HG02623 (cell line): ENCODE results near the gene LYST.
A peak's percentile ranks its signal among the peaks of the same experiment; 100 is the strongest.
"Not testable (repeated sequence)": the region's sequence is repeated elsewhere in the genome, so short reads cannot be mapped to it uniquely, and the experiment has no call there.

Source experiments
- ATAC-seq: cut with Tn5 transposase; IDR thresholded peaks from one replicate; pipeline ENCODE4 v1.9.1; 2021; ENCODE audit warnings: moderate library complexity; ENCODE audit not compliant: unreplicated experiment

Gene LYST

DNA sequence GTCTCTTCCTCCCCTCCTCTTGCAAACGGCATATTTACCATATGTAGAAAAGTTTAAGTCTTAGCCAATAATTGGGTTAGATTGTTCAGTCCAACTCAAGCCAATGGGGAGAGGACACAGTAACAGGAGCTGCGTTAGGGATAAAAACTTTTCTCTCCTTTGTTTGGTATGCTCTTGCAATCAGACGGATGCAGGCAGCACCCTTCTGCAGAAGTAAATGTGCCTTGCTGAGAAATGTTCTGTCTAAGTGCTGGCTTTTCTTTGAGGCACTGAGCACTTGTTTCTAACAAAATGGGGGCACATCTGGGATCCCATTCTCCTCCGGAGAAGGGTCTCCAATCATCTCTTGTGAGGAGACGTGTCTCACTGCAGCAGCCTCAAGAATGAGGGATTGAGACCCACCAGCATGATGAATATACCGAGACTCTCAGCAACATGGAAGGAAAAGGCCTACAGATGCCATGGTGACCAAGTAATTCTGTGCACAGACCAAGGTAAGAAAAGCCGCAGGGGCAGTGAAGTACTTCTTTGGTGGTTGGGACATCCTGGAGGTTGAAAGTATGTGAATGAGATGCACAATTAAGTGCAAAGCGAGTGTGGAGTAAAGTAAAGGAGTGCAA is 196.4 kb downstream of the LYST start:
- ATAC-seq = no peak

GRCh38 chr1:235669277-235669676 is 197.4 kb downstream of the LYST start:
- ATAC-seq = no peak

DNA sequence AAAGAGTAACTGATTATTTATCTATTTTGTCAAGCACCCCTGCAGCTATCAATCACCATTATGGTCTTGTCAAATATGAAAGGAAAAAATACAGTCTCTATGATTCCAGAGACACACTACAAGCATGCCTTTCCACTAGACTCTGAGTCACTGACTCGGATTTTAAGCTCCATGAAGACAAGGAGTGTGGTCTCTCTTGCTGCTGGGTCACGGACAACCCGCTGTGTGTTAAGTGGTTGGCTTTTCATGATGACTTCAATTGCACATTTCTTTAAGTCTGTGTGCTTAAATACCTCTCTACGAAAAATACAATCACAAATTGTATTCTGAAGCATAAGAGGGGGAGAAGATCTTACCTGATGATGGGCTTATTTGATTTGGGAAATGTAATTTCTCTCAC is 203.1 kb downstream of the LYST start:
- no peak for ATAC-seq

GRCh38 chr1:235661568-235661967 is 205.1 kb downstream of the LYST start:
- ATAC-seq = no peak

DNA sequence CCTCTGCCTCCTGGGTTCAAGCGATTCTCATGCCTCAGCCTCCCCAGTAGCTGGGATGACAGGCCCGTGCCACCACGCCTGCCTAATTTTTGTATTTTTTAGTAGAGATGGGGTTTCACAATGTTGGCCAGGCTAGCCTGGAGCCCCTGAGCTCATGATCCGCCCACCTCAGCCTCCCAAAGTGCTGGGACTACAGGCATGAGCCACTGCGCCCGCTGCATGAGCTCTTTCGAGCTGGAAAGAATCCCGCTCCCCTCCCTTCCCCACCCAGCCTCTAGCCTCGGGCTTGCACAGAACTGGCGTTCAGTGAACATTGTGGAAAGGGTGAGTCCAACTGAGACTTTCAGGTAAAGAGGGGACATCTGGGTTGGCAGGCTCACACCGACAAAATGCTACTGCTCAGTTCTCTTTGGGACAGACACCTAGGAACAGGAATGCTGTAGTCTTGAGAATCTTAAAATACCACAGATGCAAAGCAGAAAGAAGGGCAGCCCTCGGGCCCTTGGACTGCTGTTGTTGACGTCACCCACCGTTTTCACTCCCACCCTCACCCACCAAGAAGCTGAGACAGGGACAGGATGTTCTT is 207.4 kb downstream of the LYST start:
- no peak for ATAC-seq

DNA sequence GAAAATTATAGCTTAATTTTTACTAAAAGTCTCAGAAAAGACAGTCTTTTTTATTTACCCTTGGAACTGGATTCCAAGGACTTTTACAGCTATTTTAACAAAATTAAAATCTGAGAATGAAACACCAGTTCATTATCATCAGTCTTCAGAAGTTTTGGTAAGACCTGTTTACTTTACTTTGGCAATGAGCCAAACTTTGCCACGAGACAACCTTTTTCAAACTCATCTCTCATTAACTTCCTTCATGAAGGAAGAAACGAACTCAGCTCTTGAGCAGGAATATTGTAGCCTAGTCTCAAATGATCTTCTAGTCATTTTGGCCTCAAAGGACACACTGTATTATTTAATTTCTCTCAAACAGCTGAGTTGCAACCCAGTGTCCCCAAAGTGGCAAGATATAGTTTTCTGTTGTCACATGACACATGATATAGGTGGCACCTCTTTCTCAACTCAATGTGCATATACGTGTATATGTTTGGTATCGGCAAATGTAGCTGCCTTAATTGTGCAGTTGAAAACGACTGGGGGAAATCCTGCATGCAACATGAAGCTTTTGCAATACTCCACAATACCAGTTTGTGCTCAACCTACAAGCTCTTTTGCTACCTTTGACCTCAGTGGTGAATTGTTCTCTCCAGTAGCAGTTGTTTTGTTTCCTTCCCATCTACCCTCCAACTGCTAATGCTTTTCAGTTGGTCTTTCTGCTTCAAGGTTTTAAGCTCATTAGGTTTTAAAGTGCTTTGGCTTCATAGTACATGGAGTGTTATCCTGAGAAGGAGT is 208.8 kb downstream of the LYST start:
- no peak for ATAC-seq

GRCh38 chr1:235657269-235657668 is 209.4 kb downstream of the LYST start:
- no peak for ATAC-seq

DNA sequence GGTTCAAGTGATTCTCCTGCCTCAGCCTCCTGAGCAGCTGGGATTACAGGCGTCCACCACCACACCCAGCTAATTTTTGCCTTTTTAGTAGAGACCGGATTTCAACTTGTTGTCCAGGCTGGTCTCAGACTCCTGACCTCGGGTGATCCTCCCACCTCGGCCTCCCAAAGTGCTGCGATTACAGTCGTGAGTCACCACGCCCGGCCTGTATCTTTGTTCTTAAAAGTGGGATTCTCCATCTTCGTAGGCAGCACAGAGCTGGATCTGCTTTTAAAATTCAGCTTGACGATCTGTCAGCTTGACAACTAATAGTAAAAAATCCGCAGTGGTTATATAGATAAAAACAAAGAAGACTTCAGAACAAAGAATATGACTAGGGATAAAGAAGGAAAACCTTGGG is 214.3 kb downstream of the LYST start:
- no peak for ATAC-seq

GRCh38 chr1:235651170-235651806 is 215.4 kb downstream of the LYST start:
- ATAC-seq = no peak

GRCh38 chr1:235650341-235651169 is 216.2 kb downstream of the LYST start:
- no peak for ATAC-seq

DNA sequence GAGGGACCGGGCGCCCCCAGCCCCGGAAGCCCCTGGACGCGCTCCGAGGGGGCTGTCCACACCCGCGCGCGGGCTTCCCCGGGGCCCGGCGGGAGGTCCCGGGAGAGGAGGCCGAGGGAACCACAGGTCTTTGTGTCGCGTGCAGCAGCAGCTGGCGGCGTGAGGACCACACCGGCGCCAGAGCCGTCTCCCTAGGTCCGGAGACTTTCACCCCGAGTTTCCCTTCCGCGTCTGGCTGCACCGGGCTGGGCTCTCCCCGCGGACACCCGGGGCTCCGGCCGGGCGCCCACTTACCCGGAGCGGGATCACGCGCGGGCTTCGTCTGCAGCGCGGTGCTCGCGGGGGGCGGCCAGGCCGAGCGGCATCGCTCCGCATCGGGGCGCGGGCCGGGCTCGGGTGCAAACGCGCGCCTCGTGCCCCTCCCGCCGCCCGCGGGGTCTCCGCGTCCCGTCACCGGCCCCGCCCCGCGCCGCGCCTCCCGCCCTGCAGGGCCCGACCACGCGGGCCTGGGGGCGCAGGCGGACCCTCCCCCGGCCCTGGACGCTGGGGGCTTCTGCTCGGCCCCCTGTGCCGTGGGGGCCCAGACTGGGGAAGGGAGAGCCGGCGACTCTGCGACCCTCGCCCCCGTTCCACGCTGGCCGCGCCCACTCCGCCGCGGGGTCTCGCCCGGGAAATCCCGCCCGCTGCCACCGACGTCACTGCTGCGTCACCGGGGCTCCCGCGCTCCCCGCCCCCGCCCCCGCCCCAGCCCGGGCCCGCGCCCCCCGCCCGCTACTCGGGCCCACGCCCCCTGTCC is 217.1 kb downstream of the LYST start, which contains the start of gene GNG4:
Gene GNG4, minus strand, starts transcription at position 417 of the 796 bp plus-strand sequence. CDS start 65,946 bp downstream, outside the sequence.
- ATAC-seq = no peak

DNA sequence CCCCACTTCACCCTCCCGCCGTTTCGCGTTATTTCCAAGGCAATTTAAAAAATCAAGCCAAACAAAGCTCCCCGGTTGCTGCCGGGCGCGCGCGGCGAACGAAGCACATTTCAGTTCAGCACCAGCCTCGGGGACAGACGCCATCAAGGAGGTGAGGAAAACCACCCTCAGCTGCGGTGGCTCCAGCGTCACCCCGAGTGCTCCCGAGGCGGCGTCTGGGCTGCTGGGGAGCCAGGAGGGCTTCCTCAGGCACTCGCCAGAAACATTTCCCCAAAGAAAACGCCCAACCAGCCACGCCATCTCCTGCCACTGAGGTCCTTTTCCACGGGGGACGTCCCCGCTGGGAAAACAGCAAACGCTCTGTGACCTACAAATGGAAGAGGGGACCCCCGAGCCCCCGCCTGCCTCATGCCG is 217.7 kb downstream of the LYST start:
- peak; percentile 44 for ATAC-seq

GRCh38 chr1:235648407-235648907 is 218.2 kb downstream of the LYST start:
- ATAC-seq = no peak

DNA sequence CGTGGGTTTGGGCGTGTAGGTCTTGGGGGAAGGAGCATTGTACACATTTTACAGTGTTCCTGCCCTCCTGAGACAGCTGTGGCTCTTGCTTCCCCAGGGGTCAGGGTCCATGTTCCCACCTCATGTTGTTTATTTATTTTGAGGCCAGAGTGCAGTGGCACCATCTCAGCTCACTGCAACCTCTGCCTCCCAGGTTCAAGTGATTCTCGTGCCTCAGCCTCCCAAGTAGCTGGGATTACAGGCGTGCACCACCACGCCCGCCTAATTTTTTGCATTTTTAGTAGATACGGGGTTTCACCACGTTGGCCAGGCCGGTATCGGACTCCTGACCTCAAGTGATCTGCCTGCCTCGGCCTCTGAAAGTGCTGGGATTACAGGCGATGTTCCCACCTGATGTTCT is 219.2 kb downstream of the LYST start:
- not testable (repeated sequence) for ATAC-seq

DNA sequence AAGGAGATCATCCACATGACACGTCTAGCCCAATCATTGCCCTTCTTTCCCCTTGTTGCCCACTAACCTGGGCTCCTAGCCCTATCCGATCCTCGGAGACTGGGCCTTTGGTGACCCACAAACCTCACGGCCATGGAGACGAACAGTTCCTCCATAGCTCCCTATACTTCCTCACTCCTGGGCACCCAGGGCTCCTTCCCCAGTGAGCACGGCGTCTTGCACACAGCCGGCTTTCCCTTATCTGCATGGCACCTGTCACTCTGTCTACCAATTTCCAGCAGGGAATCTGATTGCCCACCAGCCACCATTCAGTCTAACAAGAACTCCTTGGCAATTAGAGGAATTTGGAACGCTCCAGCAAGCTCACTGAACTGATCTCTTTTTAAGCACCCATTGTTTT is 220.2 kb downstream of the LYST start:
- no peak for ATAC-seq

- ATAC-seq = no peak
Measured at GRCh38 chr1:235644693-235645305, 221.9 kb downstream of the LYST start.

DNA sequence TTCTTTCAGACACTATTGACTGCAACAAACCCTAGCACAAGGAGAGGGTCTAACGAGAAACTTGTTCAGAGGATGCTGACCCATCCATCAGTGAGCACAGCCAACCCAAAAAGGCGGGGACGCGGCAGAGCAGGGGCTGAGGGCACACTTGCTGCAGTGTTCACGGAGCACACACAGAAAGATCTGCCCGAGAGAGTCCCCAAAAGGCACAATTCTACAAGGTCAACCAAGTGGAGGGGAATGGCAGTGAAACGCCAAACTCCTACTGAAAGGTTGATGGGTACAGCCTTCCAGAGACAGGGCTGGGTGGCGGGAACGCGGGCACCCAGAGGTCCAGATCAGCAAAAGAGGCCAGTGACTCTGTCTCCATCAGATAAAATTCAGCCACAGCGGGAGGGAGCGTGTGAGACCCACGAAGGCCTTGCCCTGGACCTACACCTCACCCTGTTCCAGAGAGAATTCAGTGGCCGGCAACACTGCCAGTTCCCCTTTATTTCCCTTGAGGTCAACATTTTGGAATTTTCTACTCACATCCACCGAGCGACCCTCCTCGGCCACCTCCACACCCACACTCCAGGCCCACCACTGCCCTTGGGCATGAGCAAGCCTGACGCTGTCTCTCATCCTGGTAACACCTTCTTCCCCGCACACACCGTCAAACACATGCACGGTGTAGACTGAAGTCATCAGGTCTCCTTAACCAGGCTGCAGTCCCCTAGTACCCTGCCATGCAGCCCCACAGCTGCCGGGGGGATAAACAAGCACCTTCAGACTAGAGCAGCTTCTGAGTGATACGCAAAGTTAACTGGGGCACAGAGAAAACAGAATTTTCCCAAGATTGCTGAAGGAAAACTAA is 222.6 kb downstream of the LYST start:
- no peak for ATAC-seq

DNA sequence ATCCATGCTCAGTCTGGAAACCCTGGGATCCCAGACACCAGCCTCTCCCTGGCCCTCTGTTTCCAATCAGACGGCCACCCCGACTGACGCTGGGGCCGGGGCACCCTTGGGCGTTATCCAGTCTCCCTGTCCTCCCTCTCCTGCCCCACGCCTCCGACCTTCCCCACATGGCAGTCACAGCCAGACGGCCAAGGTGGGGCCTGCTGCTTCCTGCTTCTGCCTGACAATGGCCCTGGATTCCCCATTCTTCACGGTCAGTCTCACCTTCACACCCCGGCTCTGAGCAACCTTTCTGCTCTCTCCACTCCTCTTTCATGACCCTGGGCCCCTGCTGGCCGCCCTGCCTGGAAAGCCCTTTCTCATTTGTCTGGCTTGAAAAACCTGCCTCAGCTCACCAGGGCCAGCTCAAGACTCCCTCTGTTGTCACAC is 223.7 kb downstream of the LYST start:
- no peak for ATAC-seq
